CD4-positive, alpha-beta T cell (primary cell): ENCODE results near the gene E2F2. TPM values are rescaled to one million over a fixed set of nuclear protein-coding genes. Genes with fewer than 3 reads are reported as not detected.
A peak's percentile ranks its signal among the peaks of the same experiment; 100 is the strongest.

Experiments used
- ATAC-seq: fragments of 200-7000 bp; cut with Tn5 transposase; one replicate; pipeline ENCODE4 v1.10.0; 2022; ENCODE audit warnings: mild to moderate bottlenecking; ENCODE audit not compliant: poor library complexity
- CTCF ChIA-PET: fragments of 350-600 bp; sonication (Branson Sonifier 250); formaldehyde crosslinking; loops from one replicate; lab custom pipeline; 2021; ENCODE audit warnings: antibody characterized with exemption, inconsistent platforms; lab: Charles Lee
- POLR2A ChIA-PET: fragments of 350-600 bp; sonication (Branson Sonifier 250); formaldehyde crosslinking; loops from one replicate; lab custom pipeline; 2021; ENCODE audit warnings: antibody characterized with exemption, inconsistent platforms; lab: Charles Lee
- DNase-seq, 14 experiments: peaks; one replicate each; pipeline ENCODE4 v3.0.0-alpha.2; 2013 to 2020; ENCODE audit warnings: mixed read lengths in 2 of 14
- H3K27ac ChIP-seq, 2 donors: one replicate each; pipeline versions ENCODE4 v1.5.1 to v1.7.0; 2013; ENCODE audit warnings: low read length in 2 of 2, low read depth in 1 of 2, mild to moderate bottlenecking in 1 of 2
- H3K27me3 ChIP-seq, 2 experiments: 1 replicate in 1 of 2; 2 replicates in 1 of 2; pipeline versions ENCODE4 v1.6.1 to v1.7.0; 2013; ENCODE audit warnings: low read length in 2 of 2, control low read depth in 1 of 2, mild to moderate bottlenecking in 1 of 2, moderate library complexity in 1 of 2; ENCODE audit not compliant: insufficient read depth in 2 of 2, control insufficient read depth in 1 of 2
- H3K36me3 ChIP-seq: one replicate; pipeline ENCODE4 v1.6.1; 2013; ENCODE audit warnings: low read length, control low read depth; ENCODE audit not compliant: insufficient read depth
- H3K4me1 ChIP-seq: one replicate; pipeline ENCODE4 v1.6.1; 2013; ENCODE audit warnings: low read length, control low read depth; ENCODE audit not compliant: insufficient read depth
- H3K4me3 ChIP-seq: one replicate; pipeline ENCODE4 v1.5.1; 2013; ENCODE audit warnings: mild to moderate bottlenecking, low read length, moderate library complexity
- H3K9me3 ChIP-seq, 2 experiments: 1 replicate in 1 of 2; 2 replicates in 1 of 2; pipeline versions ENCODE4 v1.6.1 to v1.7.0; 2013; ENCODE audit warnings: low read length in 2 of 2, mild to moderate bottlenecking in 2 of 2, control low read depth in 1 of 2, moderate library complexity in 1 of 2; ENCODE audit not compliant: control insufficient read depth in 1 of 2, insufficient read depth in 1 of 2
- H3K27ac Mint-ChIP-seq: one replicate; pipeline ENCODE4 v1.8.0; 2020; ENCODE audit warnings: mixed read lengths
- H3K27me3 Mint-ChIP-seq: one replicate; pipeline ENCODE4 v1.8.0; 2021; ENCODE audit warnings: mixed read lengths
- H3K36me3 Mint-ChIP-seq: one replicate; pipeline ENCODE4 v1.8.0; 2021; ENCODE audit warnings: low read depth, mixed read lengths
- H3K4me1 Mint-ChIP-seq: one replicate; pipeline ENCODE4 v1.8.0; 2021; ENCODE audit warnings: low read depth, mixed read lengths
- H3K4me3 Mint-ChIP-seq: one replicate; pipeline ENCODE4 v1.8.0; 2020; ENCODE audit warnings: mild to moderate bottlenecking, mixed read lengths
- H3K9me3 Mint-ChIP-seq: one replicate; pipeline ENCODE4 v1.8.0; 2020; ENCODE audit warnings: mixed read lengths
- CTCF ChIP-seq: fragments of 200-600 bp; IDR thresholded peaks from one replicate; pipeline ENCODE4 v1.8.0; 2022; ENCODE audit warnings: antibody characterized with exemption, mild to moderate bottlenecking
- intact Hi-C, 2 experiments: fragments of 100-400 bp; cut with DNase I in 1 of 2; cut with micrococcal nuclease in 1 of 2; formaldehyde crosslinking; loops; one replicate each; pipeline versions ENCODE4 v1.15.1 to v1.9.0; 2023 to 2025; cut with DNase I, micrococcal nuclease
- total RNA-seq, 174 experiments: library from RNA in 2 of 174; stranded (reverse) in 2 of 174; gene quantifications; one replicate each; pipeline ENCODE4 v1.2.3 and lab custom pipeline; 2021 to 2026

The E2F2 gene
- total RNA-seq, 2 experiments from 2014 or later, result 0.50 to 0.69 TPM

- peak overlapping the region; percentile 67 for H3K4me3 Mint-ChIP-seq
- CTCF ChIA-PET, result interaction anchor here (0.7 to 1.2 kb wide), 3 partner anchors 17 to 73 kb away, joined by 3 read pairs; no protein-coding TSS in a partner anchor
- POLR2A ChIA-PET, result interaction anchor here (1.9 kb wide), 1 partner anchor 57 kb away, joined by 8 read pairs; no protein-coding TSS in a partner anchor
- no peak for DNase-seq
- no peaks in the 10 kb centered on the region for H3K9me3 Mint-ChIP-seq
- Histone ChIP-seq H3K4me3 (no peak overlapping the region), H3K27ac (no peak overlapping the region), H3K4me1 (peaks cover 50% of the 10 kb centered on the region), H3K9me3 (no peaks in the 10 kb centered on the region), H3K36me3 (no peaks in the 10 kb centered on the region), H3K27me3 (no peaks in the 10 kb centered on the region)
- intact Hi-C loops, result loop anchor here in 1 of 2 experiments (2.0 kb wide), 1 partner anchor 33 kb away; no protein-coding TSS in a partner anchor
- H3K36me3 Mint-ChIP-seq, result peaks cover 22% of the 10 kb centered on the region
- H3K4me1 Mint-ChIP-seq, result peaks cover 68% of the 10 kb centered on the region
- H3K27me3 Mint-ChIP-seq, result peaks cover 5% of the 10 kb centered on the region
- no peak for ATAC-seq
- no peak for TF ChIP-seq CTCF
- H3K27ac Mint-ChIP-seq, result peak overlapping the region; percentile 96
Observed at GRCh38 chr1:23561813-23562100, 30.7 kb upstream of the E2F2 start.

- Histone ChIP-seq H3K27me3 (no peaks in the 10 kb centered on the region), H3K4me3 (no peak overlapping the region), H3K27ac (no peak overlapping the region), H3K9me3 (no peaks in the 10 kb centered on the region), H3K36me3 (no peaks in the 10 kb centered on the region), H3K4me1 (peaks cover 55% of the 10 kb centered on the region)
- TF ChIP-seq CTCF, result no peak
- Mint-ChIP-seq H3K4me1 (peaks cover 70% of the 10 kb centered on the region), H3K27me3 (peaks cover 4% of the 10 kb centered on the region), H3K9me3 (no peaks in the 10 kb centered on the region), H3K36me3 (peaks cover 26% of the 10 kb centered on the region), H3K4me3 (peak overlapping the region; percentile 46), H3K27ac (peak overlapping the region; percentile 96)
- intact Hi-C loops, result loop anchor here in 1 of 2 experiments (2.0 kb wide), 1 partner anchor 34 kb away; no protein-coding TSS in a partner anchor
- CTCF ChIA-PET, result interaction anchor here (1.1 to 4.1 kb wide), 2 partner anchors 16 to 76 kb away, joined by 3 to 22 read pairs; no protein-coding TSS in a partner anchor
- DNase-seq, result no peak
- POLR2A ChIA-PET, result interaction anchor here (1.9 to 8.0 kb wide), 2 partner anchors 51 to 58 kb away, joined by 8 to 129 read pairs; no protein-coding TSS in a partner anchor
- ATAC-seq, result no peak
Observed at GRCh38 chr1:23561076-23561812, 30.2 kb upstream of the E2F2 start.

GRCh38 chr1:23559985-23560741 lies 29.1 kb upstream of the E2F2 start:
- H3K27ac ChIP-seq, result peak overlapping the region; percentile 61 to 86
- CTCF ChIA-PET, result interaction anchor here (0.7 to 8.9 kb wide), 4 partner anchors 32 to 77 kb away, joined by 3 to 81 read pairs (median 12); no protein-coding TSS in a partner anchor
- H3K36me3 ChIP-seq, result no peaks in the 10 kb centered on the region
- peaks cover 76% of the 10 kb centered on the region for H3K4me1 Mint-ChIP-seq
- peak overlapping the region; percentile 87 for H3K4me3 ChIP-seq
- peaks cover 65% of the 10 kb centered on the region for H3K4me1 ChIP-seq
- DNase-seq, result no peak
- no peaks in the 10 kb centered on the region for H3K27me3 Mint-ChIP-seq
- peak overlapping the region; percentile 90 for H3K4me3 Mint-ChIP-seq
- H3K27ac Mint-ChIP-seq, result peak overlapping the region; percentile 96
- H3K9me3 ChIP-seq, result no peaks in the 10 kb centered on the region
- POLR2A ChIA-PET, result interaction anchor here (1.1 to 9.6 kb wide), 12 partner anchors 8 to 73 kb away, joined by 4 to 314 read pairs (median 18); no protein-coding TSS in a partner anchor
- H3K36me3 Mint-ChIP-seq, result peaks cover 26% of the 10 kb centered on the region
- intact Hi-C loops, result loop anchor here (2.0 to 10.0 kb wide), 3 partner anchors 35 to 415 kb away; no protein-coding TSS in a partner anchor
- no peaks in the 10 kb centered on the region for H3K9me3 Mint-ChIP-seq
- no peaks in the 10 kb centered on the region for H3K27me3 ChIP-seq
- ATAC-seq, result no peak
- no peak for TF ChIP-seq CTCF
